Panc1 (cell line): Measurements from ENCODE around the gene CCDC192. TPM values are rescaled to one million over a fixed set of nuclear protein-coding genes. Genes with fewer than 3 reads are reported as not detected.

Experiments
- ATAC-seq: fragments of 200-7000 bp; cut with Tn5 transposase; 2 replicates; pipeline ENCODE4 v1.9.1; 2020; ENCODE audit warnings: mild to moderate bottlenecking, moderate library complexity
- BruUV-seq: library from RNA; stranded (reverse); fragments of 400-500 nt; replicated peaks from 2 replicates; lab custom pipeline; 2021; lab: Mats Ljungman, UMichigan
- CTCF ChIA-PET: fragments of 300-600 bp; sonication (Branson Sonifier 250); formaldehyde crosslinking; loops from one replicate; lab custom pipeline; 2022; ENCODE audit warnings: antibody characterized with exemption; lab: Charles Lee
- POLR2A ChIA-PET: fragments of 300-600 bp; sonication (Branson Sonifier 250); formaldehyde crosslinking; loops from one replicate; lab custom pipeline; 2022; ENCODE audit warnings: antibody characterized with exemption; lab: Charles Lee
- DNase-seq: peaks from one replicate; pipeline ENCODE4 v3.0.0-alpha.2; 2010; ENCODE audit warnings: low read depth, low spot score
- H3K27ac ChIP-seq: 2 replicates; pipeline ENCODE4 v1.5.1; 2011; ENCODE audit warnings: mild to moderate bottlenecking, low read length, inconsistent platforms
- H3K27me3 ChIP-seq: fragments of 200-500 bp; sonication (Bioruptor generic); 2 replicates; pipeline ENCODE4 v1.6.0; 2014; ENCODE audit warnings: low read length, inconsistent platforms; ENCODE audit not compliant: control insufficient read depth, insufficient read depth
- H3K36me3 ChIP-seq: fragments of 200-500 bp; sonication (Bioruptor generic); 2 replicates; pipeline ENCODE4 v1.5.1; 2014; ENCODE audit warnings: inconsistent platforms, mild to moderate bottlenecking, low read length, moderate library complexity; ENCODE audit not compliant: control insufficient read depth, insufficient read depth
- H3K4me1 ChIP-seq: 2 replicates; pipeline ENCODE4 v1.5.1; 2011; ENCODE audit warnings: inconsistent platforms, mild to moderate bottlenecking, low read length, moderate library complexity; ENCODE audit not compliant: control insufficient read depth, insufficient read depth
- H3K4me3 ChIP-seq, 2 experiments: 2 replicates each; pipeline ENCODE4 v1.5.1; 2011 to 2012; ENCODE audit warnings: low read depth in 2 of 2, low read length in 2 of 2, mild to moderate bottlenecking in 2 of 2, inconsistent platforms in 1 of 2, moderate library complexity in 1 of 2
- H3K9me3 ChIP-seq: fragments of 200-500 bp; sonication (Bioruptor generic); 2 replicates; pipeline ENCODE4 v1.5.1; 2014; ENCODE audit warnings: low read depth, mild to moderate bottlenecking, inconsistent platforms, low read length, moderate library complexity; ENCODE audit not compliant: control insufficient read depth, insufficient read depth
- CTCF ChIP-seq: fragments of 450-650 bp; IDR thresholded peaks from 2 replicates; pipeline ENCODE4 v1.5.1; 2017; ENCODE audit warnings: mild to moderate bottlenecking
- POLR2AphosphoS5 ChIP-seq: IDR thresholded peaks from 2 replicates; pipeline ENCODE4 v1.6.1; 2012; ENCODE audit warnings: mild to moderate bottlenecking, low read depth, low read length, moderate library complexity
- SIN3A ChIP-seq: IDR thresholded peaks from 2 replicates; pipeline ENCODE4 v1.6.1; 2012; ENCODE audit warnings: low read depth, mild to moderate bottlenecking, low read length, moderate library complexity, borderline replicate concordance; ENCODE audit not compliant: insufficient read depth
- TCF7L2 ChIP-seq: IDR thresholded peaks from 2 replicates; pipeline ENCODE4 v1.6.1; 2011; ENCODE audit warnings: mild to moderate bottlenecking, low read depth, low read length, inconsistent platforms
- in situ Hi-C: cut with HindIII; loops from 2 replicates; pipeline ENCODE4 v1.10.0; 2016; ENCODE audit warnings: low sequenced_read_pairs, low pct_unique_long_range_greater_than_20kb
- intact Hi-C: fragments of 100-400 bp; cut with micrococcal nuclease; formaldehyde crosslinking; loops from one replicate; pipeline ENCODE4 v1.10.0; 2022; ENCODE audit not compliant: unreplicated experiment
- total RNA-seq: library from RNA; stranded (reverse); gene quantifications from one replicate; pipeline ENCODE4 v1.2.1, GENCODE V29; 2021; ENCODE audit not compliant: unreplicated experiment
- TF ChIP-seq, protein P1 (sequence below), 2 experiments: IDR thresholded peaks; 2 replicates each; pipeline ENCODE4 v1.6.1; 2011 to 2012; ENCODE audit warnings: low read depth in 2 of 2, control low read depth in 1 of 2, low read length in 1 of 2, mild to moderate bottlenecking in 1 of 2, moderate library complexity in 1 of 2; ENCODE audit not compliant: insufficient read depth in 1 of 2

The CCDC192 gene
- total RNA-seq, 1 experiment from 2014 or later = not detected

- DNase-seq = no peak
- intact Hi-C loops (no loop called here), in situ Hi-C loops (no loop called here)
- ATAC-seq = no peak
- no peaks in the 10 kb centered on the region for H3K36me3 ChIP-seq
- no peaks in the 10 kb centered on the region for H3K27me3 ChIP-seq
- ChIA-PET POLR2A (no interaction called here), CTCF (no interaction called here)
- no peaks in the 10 kb centered on the region for H3K4me1 ChIP-seq
- H3K9me3 ChIP-seq = no peaks in the 10 kb centered on the region
- H3K27ac ChIP-seq = no peak overlapping the region
- no TSS peak for BruUV-seq
- TF ChIP-seq TCF7L2 = no peak
- no peak for TF ChIP-seq CTCF
- no peak for TF ChIP-seq POLR2AphosphoS5
- no peak for TF ChIP-seq SIN3A
- TF ChIP-seq, protein P1, sequence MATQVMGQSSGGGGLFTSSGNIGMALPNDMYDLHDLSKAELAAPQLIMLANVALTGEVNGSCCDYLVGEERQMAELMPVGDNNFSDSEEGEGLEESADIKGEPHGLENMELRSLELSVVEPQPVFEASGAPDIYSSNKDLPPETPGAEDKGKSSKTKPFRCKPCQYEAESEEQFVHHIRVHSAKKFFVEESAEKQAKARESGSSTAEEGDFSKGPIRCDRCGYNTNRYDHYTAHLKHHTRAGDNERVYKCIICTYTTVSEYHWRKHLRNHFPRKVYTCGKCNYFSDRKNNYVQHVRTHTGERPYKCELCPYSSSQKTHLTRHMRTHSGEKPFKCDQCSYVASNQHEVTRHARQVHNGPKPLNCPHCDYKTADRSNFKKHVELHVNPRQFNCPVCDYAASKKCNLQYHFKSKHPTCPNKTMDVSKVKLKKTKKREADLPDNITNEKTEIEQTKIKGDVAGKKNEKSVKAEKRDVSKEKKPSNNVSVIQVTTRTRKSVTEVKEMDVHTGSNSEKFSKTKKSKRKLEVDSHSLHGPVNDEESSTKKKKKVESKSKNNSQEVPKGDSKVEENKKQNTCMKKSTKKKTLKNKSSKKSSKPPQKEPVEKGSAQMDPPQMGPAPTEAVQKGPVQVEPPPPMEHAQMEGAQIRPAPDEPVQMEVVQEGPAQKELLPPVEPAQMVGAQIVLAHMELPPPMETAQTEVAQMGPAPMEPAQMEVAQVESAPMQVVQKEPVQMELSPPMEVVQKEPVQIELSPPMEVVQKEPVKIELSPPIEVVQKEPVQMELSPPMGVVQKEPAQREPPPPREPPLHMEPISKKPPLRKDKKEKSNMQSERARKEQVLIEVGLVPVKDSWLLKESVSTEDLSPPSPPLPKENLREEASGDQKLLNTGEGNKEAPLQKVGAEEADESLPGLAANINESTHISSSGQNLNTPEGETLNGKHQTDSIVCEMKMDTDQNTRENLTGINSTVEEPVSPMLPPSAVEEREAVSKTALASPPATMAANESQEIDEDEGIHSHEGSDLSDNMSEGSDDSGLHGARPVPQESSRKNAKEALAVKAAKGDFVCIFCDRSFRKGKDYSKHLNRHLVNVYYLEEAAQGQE (IDR thresholded peaks at IDR 0.05; ENCODE audit: insufficient read depth in 1 of 2, low read depth in 2 of 2, low read length in 1 of 2) = no peak
- no peak overlapping the region for H3K4me3 ChIP-seq
These were observed 131.4 kb downstream of the CCDC192 start for GRCh38 chr5:127834554-127834953.

DNA sequence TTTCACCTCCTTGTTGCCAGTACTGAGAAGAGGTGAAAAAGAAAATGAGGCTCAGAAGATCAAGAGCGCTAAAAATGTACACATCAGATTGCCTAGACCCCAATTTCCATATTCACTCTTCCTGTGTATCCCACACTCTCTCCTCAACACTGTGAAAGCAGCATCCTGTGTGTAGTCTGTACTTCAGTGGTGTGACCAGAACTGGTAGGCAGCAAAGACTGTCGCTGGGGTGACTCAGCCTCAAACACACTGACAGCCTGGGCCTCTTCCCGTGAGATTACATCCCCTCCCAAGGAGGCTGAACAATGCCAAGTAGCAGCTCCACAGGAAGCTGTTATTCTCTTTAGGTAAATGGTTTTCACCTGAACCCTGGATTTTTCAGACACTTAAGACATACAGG, 135.5 kb downstream of the CCDC192 start:
- no peaks in the 10 kb centered on the region for H3K4me1 ChIP-seq
- H3K36me3 ChIP-seq = no peaks in the 10 kb centered on the region
- no peak overlapping the region for H3K27ac ChIP-seq
- BruUV-seq = no TSS peak
- intact Hi-C loops = no loop called here
- CTCF ChIA-PET = no interaction called here
- no peaks in the 10 kb centered on the region for H3K9me3 ChIP-seq
- H3K4me3 ChIP-seq = no peak overlapping the region
- no peak for DNase-seq
- in situ Hi-C loops = no loop called here
- POLR2A ChIA-PET = no interaction called here
- ATAC-seq = no peak
- no peak for TF ChIP-seq TCF7L2
- TF ChIP-seq SIN3A = no peak
- no peak for TF ChIP-seq POLR2AphosphoS5
- TF ChIP-seq, protein P1 (IDR thresholded peaks at IDR 0.05; ENCODE audit: insufficient read depth in 1 of 2, low read depth in 2 of 2, low read length in 1 of 2) = no peak
- TF ChIP-seq CTCF = no peak
- no peaks in the 10 kb centered on the region for H3K27me3 ChIP-seq
